Right ventricle myocardium inferior (tissue), 1 donor: Measurements from ENCODE around the gene SH2D3C. TPM values are rescaled to one million over a fixed set of nuclear protein-coding genes. Genes with fewer than 3 reads are reported as not detected.

Experiments
- ATAC-seq: fragments of 200-7000 bp; cut with Tn5 transposase; one replicate; pipeline ENCODE4 v1.9.1; 2020; ENCODE audit warnings: mild to moderate bottlenecking, moderate library complexity
- DNase-seq: peaks from one replicate; pipeline ENCODE4 v3.0.0; 2021; ENCODE audit errors: missing footprints
- intact Hi-C: fragments of 100-400 bp; cut with DNase I; formaldehyde crosslinking; loops from one replicate; pipeline ENCODE4 v1.11.0; 2022
- total RNA-seq: library from RNA; stranded (reverse); fragmentation: NEBNext Ultra II Directional; extraction: Animal tissue kit (Norgen Biotek cat#: 25700); gene quantifications from one replicate; pipeline ENCODE4 v1.2.1, GENCODE V29; 2021
- donor health status: DM: no; HTN: yes; CAD: no; lungs with severe emphysema.

SH2D3C gene
- total RNA-seq, 1 donor from 2014 or later = 21.3 TPM

DNA sequence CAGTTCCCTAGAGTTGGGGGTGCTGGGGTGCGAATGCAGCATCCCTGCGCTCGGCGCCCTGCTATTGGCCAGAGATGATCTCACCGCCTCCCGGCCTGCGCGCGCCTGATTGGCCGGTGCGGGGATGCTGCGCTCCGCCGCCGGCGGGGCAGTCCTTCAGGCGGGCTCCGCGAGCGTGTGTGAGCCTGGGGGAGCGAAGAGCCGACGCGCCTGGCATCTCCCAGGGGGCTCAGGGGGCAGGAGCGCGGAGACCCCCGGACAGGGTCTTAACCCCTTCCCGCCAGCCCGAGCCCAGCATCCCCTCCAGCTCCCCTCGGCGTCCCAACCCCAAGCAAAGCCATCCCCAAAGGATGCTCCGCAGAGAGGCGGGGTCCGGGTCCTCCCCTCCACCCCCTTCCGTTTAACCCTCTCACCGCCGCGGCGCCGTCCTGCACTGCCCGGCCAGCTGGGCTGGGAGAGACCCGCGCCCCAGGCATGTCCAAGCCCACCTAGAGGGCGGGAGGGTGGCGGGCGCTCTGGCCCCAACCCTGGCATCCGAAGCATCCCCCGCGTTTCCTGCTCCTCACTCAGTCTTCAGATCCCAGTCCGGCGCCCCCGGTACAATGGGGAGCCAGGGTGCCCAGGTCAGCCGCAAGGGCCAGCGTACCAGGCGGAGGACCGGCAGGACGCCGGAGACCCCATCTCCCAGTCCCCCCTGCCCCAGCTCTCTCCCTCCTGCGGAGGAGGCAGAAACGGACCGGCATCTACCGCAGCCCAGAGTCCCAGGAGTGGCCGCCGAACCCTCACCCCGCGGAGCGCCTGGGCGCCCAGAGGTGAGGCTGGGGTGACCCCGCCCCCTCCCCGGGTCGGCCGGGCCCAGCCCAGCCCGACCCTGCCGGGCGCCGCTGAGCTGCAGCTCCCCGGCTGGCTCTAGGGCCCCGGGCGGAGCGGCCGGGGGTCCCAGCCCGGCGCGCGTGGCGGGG is 24.1 kb downstream of the SH2D3C start:
- ATAC-seq = peak; percentile 26
- no peak for DNase-seq
- intact Hi-C loops = no loop called here

DNA sequence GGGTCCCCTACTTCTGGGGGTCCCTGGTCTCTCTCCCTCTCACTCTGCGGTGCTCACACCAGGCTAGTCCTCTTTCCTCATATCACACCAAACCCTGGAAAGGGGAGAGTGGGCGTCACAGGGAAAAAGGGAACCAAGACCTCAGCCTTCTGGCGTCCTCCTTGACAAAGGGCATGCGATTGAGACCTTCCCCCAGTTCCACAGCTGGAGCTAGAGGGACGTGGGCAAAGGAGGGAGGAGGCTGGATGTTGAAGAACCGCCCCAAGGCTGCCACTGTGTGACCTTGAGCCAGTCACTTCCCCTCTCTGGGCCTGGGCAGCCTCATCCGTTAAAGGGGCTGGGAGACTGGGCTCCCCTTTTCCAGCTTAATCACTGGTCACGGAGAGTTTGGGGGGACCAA is 24.8 kb downstream of the SH2D3C start:
- no peak for DNase-seq
- intact Hi-C loops = no loop called here

DNA sequence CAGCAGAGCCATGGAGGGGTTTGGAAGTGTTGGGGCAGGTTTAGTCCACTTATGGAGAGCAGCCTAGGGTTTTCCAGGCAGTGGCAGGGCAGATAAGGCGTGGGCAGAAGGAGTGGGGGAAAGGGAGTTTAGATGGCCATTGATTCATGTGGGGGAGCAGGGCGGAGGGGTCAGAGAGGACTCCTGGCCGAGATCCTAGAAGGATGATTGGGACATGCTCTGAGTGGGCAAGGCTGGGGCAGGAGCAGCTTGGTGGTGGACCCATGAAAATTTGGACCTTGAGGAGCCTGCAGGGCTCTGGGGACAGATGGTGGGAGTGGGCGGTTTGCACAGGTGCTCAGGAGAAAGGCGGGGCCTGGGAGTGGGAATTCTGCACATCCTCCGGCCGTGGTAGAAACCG is 25.3 kb downstream of the SH2D3C start:
- ATAC-seq (no peak), DNase-seq (no peak)
- intact Hi-C loops = no loop called here

More for the DNA sequence above, 24.8 kb downstream of the SH2D3C start:
- no peak for ATAC-seq

DNA sequence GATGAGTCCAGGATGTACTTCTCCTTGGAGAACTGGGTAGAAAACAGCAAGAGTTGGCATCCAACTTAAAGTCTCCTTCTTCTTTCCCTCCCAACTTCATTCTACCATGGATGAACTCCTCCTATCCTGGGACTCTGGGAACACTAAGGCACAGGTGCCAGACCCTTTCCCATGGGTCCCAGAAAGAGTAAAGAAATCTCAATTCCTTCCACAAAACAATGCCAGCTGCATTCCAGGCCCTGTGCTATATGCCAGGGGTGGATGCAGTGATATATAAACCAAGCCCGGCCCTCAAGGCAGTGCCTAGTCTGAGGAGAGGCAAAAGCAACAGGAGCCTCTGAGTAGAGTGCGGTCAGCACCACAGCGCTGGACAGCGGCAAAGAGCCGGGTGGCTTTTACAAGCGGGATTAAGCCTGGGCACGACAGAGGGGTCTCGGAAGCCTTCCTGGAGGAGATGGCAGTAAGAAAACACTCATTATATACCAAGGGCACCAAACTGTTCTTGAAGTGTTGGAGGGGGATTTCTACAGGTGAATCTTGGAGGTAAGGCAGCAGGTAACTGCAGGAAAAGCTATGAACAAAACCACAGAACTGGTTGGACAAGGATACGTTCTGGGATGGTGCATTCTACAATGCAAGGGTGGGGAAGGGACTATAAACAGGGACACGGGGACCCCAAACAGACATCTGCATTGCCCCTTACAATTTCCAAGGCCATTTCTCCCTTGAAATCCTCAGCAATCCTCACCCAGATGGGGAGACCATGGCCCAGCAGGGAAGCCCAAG is 27.0 kb downstream of the SH2D3C start:
- intact Hi-C loops = no loop called here
- ATAC-seq = peak; percentile 47
- DNase-seq = no peak

DNA sequence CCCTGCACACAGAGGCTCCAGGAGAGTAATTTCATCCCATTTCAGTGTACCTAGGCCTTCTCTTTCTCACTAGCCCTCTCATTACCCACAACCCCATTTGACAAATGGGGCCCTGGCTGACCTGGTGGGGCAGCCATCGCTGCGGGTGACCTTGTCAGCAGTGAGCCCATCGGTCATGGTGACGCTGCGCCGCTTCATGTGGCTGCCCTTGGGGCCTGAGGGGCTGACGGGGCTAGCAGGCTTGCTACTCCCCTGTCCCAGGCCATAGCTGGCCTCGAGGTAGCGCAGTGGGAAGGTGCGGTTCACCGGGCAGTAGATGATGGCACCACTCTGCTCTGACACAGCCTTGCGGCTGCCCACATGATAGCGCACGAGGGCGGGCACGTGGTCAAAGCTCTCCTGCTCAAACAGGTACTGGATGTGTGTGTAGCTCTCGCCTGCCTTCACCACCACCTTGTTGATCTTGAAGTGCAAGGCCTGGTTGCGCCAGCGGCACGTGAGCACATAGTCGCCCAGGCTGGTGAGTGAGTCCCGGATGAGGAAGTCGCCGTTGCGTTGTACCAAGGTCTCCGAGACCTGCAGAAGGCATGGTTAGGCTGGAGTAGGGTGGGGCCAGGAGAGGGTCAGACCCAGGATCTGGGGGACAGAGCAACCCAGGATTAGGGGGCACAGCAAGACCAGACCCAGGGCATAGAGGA is 29.2 kb downstream of the SH2D3C start:
- intact Hi-C loops = no loop called here
- no peak for DNase-seq
- ATAC-seq = no peak

DNA sequence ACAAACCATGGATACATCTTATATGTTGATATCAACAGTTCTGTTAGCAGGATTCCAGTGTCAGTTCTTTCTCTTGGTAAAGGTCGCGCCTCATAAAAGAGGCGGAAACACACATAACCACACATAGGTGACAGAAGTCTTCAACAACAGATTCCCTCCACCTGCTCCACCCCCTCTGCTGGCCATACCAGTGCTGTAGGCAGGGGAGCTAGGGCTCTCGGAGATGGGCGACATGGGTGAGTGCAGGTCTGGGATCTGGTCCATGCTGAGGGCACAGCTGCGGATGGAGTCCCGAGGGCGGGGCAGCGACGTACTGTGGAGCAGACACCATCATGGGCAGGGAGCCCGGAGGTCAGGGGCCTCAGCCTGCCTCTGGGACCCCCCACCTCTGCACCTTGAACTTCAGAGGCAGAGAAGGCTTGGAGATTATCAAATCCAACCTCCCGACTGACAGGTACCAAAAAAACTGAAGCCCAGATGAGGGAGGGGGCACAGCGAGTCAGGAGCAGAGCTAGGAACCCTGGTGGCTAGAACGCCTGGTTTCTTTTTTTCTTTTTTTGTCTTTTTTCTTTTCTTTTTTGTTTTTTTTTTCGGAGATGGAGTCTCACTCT is 31.4 kb downstream of the SH2D3C start:
- DNase-seq (no peak), ATAC-seq (no peak)
- intact Hi-C loops = no loop called here

DNA sequence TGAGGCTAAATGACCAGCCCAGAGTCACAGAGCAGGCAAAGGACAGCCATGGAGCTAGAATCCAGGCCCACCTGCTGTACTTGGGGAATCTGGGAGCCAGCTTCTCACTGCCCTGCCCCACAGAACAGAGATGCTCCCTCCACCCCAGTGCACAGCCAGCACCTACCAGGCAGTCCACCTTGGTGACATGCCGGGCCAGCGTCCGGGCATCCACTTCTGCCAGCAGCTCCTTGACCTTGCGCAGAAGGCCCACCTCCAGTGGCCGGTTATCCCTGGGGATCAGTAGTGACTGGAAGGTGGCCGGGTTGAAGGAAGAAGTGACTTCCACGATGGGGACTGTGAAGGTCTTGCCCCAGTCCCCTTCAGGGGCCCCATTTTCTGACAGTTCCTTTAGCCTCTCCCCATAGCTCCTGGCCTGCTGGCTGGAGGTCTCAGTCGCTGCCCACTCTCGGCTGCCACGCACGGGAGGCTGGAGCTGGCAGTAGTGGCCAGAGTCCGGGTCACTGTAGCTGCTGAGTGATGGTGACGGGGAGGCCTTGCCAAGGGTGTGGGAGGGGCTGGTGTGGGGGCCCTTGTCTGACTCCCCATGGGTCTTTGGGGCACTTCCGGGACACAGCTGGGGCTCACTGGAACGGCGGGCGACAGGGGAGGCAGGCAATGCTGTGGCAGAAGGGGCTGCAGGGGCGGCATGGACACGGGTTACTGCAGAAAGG is 33.9 kb downstream of the SH2D3C start:
- intact Hi-C loops = no loop called here
- ATAC-seq (no peak), DNase-seq (no peak)

DNA sequence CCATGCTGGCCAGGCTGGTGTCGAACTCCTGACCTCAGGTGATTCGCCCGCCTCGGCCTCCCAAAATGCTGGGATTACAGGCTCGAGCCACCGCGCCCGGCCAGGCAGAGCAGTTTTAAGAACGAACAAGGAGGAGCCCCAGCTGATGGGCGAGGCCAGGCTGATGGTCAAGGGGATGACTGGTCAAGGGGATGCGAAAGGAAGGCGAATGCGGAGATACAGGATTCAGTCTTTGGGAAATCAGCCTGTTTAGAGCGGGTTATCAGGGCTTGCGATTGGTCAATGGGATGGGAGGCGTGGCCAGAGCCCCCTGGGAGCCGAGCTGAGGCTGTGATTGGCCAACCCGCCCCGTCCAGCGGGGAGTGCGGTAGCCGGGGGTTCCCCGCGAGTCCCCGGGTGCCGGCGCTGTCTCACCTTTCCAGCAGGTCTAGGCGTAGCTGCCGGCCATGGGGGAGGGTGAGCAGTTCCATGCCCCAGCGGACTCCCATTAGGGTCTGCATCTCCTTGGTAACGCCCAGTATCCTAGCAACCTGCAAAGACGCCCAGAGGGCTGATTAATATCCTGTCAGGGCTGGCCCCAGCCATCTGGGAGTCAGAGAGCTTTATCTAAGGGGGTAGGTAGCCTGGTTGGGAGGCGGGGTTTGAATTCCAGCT is 35.9 kb downstream of the SH2D3C start:
- DNase-seq (no peak), ATAC-seq (no peak)
- intact Hi-C loops = no loop called here

DNA sequence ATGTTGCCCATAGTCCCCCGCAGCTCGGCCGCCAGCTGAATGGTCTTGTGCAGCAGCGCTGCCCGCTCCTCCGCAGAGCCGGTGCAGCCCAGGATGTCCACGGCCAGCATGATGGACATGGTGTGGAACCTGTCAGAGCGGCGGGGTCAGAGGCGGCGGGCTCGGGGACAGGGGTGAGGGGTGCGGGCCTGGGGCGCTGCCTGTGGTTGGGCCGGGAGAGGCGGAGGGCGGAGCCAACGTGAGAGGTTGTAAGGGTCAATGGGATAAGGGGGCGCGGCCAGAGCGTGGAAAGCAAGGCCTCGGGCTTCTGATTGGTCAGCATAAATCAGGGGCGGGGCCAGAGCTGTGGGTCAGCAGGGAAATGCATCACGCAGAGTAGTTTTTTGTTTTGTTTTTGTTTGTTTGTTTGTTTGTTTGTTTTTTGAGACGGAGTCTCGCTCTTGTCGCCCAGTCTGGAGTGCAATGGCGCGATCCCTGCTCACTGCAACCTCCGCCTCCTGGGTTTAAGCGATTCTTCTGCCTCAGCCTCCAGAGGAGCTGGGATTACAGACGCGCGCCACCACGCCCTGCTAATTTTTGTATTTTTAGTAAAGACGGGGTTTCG is 36.5 kb downstream of the SH2D3C start:
- ATAC-seq (peak; percentile 73), DNase-seq (peak; percentile 86)
- intact Hi-C loops = no loop called here

DNA sequence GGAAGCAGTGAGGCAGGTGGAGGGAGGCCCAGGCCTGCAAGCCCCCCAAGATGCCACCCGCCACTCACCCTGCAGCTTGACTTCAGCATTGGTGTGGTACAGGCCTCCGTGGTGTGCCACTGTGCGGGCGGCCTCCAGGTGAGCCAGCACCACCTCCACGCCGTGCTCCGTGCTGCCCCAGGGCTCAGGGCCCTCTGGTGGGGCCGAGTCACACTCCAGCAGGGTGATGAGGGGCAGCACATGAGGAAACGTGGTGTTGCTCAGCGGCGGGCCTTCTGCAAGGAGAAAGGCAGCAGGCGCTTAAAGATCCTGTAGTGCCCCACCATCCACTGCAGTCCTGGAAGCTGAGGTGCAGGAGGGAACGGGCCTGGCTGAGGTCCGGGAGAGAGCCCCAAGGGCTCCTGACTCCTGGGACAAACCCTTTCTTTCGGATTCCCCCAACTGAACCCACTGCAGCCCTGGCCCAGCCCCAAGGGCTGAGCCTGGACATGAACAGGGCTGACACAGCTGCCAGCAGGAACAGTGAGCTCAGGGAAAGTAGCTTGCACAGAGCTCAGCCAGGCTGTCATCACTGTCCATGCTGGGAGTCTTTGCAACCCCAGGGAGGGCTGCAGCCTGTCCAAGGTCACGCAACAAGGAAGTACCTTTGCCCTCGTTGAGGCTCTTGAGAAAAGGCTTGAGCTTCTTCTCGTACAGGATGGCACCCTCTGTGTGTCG is 38.7 kb downstream of the SH2D3C start:
- intact Hi-C loops = no loop called here
- DNase-seq (peak; percentile 80), ATAC-seq (peak; percentile 40)

DNA sequence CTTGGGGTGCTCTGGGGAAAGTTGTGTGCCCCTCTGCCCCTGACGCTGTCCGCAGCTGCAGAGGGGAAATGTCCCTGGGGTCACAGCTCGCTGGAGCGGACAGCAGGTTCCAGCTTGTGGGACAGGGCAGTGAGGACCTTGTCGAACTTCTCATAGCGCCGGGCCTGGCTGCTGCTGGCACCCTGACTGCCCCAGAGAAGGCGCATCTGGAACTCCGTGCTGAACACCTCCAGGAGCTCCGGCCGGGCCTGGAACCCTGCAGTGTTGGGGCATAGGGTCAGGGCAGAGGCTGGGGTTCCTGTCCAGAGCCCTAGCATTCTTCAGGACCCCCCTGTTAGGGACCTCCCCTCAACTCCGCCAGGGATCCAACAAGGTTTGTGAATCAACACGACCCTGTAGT is 39.8 kb downstream of the SH2D3C start:
- DNase-seq = no peak
- intact Hi-C loops = no loop called here
- ATAC-seq = no peak

DNA sequence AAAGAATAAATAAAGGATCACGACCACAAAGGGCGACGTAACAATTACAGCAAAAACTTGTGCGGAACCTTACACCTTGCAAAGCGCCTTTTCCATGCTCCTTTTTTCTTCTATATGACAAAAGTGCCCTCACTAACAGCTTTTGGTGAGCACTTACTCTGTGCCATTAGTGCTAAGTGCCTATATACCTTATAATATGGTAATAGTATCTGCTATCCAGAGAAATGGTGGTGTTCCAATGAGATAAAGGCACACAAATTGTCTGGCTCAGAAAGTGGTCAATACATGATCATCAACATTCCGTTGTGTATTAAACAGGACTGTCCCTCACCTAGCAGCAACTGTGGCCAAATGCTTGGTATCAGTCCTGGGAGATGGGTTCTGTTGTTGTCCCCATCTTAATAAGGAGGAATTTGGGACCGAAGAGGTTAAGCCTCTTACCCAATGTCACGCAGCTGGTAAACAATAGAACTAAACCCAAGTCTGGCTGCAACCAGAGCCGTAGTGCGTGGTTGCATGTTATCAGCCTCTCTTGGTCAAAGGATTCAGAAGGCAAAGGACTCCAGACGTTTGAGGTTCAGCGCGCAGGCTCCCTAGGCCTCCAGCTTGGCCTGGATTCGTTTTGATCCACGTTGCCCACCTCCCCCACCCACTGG is 42.8 kb downstream of the SH2D3C start:
- no peak for DNase-seq
- no peak for ATAC-seq
- intact Hi-C loops = loop anchor here (1.0 to 2.0 kb wide), 3 partner anchors 50 to 186 kb away; no protein-coding TSS in a partner anchor

DNA sequence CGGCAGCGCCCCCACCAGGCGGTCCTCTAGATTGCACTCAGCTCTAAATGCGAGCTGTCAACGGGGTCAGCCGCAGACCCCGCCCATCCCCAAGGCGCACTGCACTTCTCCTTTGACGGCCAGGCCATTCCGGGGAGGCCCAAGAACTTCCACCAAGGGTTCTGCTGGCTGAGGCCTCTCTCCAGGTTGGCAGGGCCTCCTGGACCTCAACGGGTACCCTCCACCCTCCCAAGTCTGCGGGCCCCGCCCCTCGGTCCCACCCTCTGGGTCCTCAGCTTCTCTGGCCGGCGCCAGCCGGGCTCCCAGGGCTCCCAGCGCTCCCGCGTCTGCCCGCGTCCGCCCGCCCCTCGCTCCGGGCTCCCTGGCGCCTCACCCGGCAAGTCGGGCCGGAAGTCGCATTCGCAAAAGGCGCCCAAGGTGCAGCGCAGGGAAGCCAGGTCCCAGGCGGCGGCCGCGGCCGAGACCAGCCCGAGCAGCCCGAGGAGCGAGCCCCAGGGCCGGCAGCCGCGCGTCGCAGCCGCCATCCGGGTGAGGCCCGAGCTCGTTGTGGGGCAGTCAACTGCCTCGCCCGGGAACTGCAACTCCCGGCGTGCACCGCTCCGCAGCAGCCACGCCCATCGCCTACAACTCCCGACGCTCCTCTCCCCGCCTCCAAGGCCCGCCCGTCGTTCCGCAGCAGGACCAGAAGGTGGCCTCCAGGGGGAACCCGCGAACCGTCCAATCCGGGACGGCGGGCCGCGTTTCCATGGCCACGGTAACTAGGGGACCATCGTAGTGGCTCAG is 43.5 kb downstream of the SH2D3C start, which contains the start of gene TOR2A:
TSS of gene TOR2A (minus strand) at position 548 of the 783 bp plus-strand sequence. CDS start at position 524, 24 bp downstream.
- ATAC-seq (peak; percentile 96), DNase-seq (peak; percentile 99)
- intact Hi-C loops = loop anchor here (1.0 to 2.0 kb wide), 4 partner anchors 50 to 186 kb away; no protein-coding TSS in a partner anchor

DNA sequence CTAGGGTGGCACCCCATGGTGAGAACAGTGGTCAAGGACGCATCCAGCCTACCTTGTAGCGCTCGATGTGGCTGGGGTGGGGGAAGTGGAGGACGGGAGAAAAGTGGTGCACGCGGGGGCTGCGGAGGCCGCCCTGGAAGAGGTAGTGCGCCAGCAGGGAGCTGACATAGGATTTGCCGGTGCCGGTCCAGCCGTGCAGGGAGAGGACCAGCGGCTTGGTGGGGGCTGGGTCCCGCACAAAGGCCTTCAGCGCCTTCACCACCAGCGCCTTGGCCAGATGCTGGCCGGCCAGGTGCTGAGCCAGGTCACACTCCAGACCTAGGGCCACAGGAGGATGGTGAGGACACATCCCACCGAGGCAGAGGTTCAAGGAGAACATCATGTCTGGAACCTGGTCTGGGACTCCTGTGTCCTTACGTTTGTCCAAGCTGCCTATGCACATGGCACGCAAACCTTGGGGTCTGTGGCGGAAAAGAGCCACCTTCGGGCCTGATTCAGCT is 44.2 kb downstream of the SH2D3C start:
- ATAC-seq (no peak), DNase-seq (no peak)
- intact Hi-C loops = loop anchor here (1.0 to 2.0 kb wide), 2 partner anchors 136 to 147 kb away; no protein-coding TSS in a partner anchor

DNA sequence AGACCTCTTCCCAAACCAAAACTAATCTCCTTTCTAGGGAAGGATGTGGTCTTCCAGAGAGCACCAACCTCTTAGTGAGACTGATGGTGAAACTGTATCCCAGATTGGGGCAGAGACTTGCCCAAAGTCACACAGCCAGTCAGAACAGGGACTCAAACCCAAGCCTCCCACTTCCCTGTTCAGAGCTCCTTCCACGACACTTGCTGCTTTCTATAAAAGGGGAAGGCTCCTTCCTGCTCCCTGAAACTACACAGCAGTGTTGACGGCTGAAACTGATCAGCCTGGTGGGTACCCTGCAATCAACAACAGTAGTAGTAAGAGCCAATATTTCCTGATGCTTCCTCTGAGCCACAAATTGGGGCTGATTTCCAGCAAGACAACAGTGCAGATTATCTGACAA is 44.9 kb downstream of the SH2D3C start:
- ATAC-seq = no peak
- intact Hi-C loops = loop anchor here (1.0 to 2.0 kb wide), 2 partner anchors 137 to 147 kb away; no protein-coding TSS in a partner anchor
- no peak for DNase-seq
